NOMO-1 treated with DMSO at 0.1 percent for 48 hours (cell line): ENCODE results near the gene KCNJ6.
"Not testable (repeated sequence)": the region's sequence is repeated elsewhere in the genome, so short reads cannot be mapped to it uniquely, and the experiment has no call there.

Experiments
- DNase-seq: peaks from one replicate; lab custom pipeline; 2025; ENCODE audit not compliant: unreplicated experiment; lab: John Stamatoyannopoulos, UW

Gene KCNJ6

DNA sequence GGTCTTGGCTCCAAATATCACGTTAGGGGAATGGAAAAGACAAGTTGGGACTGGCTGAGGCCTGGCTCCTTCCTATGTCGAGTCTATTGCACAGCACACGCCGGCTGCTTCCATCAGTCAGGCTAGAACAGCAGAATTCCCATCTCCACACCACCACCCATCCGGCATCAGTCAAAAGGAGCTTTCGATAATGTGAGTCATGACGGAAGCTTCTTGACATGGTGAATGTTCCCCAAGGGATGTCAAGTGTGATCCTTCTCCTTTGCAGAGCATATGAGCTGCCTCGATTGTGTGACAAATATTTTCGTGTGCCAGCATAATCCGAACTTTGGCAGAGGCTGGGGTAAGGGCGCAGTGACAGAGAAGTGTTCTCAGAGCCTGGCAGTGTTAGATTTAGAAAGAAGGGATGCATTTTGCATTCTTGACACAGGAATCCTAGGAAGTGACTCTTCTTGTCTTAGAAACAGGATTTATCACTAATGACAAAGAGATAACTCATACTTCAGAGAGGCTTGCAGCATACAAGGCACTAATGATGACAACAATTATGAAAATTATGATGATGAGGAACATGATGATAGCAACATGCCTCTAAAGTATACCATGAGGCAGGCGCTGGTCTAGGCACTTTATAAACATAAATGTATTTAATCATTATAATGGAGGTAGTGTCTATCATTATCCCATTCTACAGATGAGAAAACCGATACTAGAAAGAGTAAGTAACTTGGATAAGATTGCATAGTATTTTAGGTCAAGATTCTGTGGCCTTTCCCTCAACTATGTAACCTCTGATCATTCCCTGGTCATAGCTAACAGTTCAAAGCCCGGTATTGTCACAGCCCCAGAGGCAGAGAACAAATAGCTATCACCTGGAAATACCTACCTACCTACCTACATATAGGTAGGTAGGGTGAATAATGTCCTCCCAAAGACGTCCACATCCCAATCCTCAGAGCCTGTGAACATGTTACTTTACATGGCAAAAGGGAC is 135.0 kb downstream of the KCNJ6 start:
- no peak for DNase-seq

DNA sequence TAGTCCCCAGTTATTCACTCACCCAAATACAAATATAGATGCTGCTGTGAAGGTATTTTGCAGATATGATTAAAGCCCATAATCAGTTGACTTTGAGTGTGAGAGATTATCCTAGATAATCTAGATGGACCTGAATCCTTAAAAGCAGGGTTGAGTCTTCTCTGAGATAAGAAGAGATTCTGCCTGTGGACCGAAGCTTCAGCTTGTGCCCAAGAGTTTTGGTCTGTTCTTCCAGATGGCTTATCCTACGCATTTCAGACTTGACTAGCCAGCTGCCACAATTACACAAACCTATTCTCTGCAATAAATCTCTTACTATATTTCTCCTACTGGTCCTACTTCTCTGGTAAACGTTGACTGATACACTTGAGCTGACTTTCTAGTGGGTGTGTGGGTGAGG is 145.1 kb downstream of the KCNJ6 start:
- DNase-seq = no peak

DNA sequence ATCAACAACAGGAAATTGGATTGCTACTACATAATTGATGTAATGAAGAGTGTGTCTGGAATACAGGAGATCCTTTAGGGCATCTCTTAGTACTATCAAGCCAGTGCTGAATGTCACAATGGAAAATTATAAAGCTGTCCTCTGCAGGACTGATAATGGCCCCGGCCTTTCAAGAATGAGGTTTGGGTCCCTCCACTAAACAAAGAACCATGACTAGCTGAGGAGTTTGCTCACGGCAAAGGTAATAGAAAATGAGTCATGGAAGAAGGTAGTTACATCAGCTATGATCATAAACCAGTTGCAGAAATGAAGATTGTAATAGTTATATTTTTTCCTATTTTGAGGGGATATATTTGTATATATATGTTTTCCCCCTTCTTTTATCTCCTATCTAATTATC is 145.8 kb downstream of the KCNJ6 start:
- DNase-seq = no peak

DNA sequence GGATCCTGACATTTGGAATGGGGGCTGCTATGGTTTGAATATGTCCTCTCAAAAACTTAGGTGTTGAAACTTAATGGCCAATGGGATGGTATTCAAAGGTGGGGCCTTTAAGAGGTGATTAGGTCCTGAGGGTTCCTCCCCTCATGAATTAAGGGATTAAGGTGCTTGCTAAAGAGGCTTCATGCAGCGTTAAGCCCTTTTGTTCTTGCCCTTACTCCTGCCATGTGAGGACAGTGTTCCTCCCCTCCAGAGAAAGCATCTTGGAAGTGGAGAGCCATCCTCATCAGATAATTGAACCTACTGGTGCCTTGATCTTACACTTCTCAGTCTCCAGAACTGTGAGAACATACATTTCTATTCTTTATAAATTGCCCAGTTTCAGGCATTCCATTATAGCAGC is 146.6 kb downstream of the KCNJ6 start:
- DNase-seq = no peak

DNA sequence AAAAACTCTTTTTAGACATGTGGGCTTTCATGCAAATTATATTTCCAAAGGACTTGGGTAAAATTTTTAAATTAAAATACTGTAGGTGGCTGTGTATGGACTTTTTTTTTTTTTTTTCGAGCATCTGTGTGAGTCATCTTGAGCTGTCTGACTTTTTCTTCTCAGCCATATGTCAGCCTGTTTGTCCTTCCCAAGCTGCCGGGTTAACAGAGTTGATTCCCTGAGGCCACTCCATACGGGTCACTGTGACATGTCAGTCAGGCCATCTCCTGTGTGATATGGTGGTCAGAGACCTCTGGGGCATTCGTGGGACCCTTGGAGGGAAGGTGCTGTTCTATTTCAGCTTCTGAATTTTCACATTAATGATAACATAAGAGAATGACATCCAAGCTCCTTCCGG is 148.3 kb downstream of the KCNJ6 start:
- no peak for DNase-seq

DNA sequence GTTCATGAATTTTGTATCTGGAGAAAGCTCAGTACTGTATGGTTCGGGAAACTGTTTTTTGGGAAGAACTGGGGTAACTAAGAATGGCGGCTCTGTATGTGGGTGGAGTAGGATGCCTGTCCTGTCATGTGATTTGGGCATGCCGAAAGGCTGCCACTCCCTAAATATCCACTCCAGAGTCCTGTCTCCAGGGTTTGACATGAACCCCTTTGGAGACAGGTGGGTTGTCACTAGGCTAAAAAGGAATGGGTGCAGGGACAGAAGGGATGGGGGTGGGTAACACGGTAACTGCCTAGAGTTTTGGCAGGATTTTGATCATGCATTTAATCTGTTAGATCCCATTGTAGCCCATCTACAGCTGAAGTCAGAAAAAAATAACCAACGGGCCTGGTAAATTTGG is 150.1 kb downstream of the KCNJ6 start:
- no peak for DNase-seq

DNA sequence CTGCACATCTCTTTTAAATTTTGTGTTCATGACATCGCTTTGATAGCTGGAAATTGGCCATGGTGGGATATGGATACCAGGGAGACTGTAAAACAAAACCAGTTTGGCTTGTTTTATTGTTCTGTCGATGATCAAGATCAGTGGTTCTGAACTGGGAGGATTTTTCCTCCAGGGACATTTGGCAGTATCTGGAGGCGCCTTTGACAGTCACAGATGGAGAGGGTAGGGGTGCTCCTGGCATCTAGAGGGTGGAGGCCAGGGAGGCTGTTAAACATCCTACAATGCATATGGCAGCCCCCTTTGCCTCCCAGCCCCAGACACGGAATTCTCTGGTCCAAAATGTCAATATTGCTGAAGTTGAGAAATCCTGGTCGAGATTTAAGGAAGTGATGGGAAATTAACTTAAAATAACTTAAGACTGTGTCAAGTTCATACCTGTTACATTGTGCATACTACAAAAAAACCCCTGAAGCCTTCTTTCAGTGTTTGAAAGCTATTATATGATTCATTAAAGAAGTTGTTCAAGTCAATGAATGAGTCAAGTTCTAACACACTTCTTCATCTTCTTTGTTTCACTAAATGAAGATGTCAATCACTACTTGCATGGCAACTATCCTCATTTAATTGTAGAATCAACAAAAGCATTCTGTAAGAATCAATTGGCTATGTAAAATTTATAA is 150.9 kb downstream of the KCNJ6 start:
- no peak for DNase-seq

DNA sequence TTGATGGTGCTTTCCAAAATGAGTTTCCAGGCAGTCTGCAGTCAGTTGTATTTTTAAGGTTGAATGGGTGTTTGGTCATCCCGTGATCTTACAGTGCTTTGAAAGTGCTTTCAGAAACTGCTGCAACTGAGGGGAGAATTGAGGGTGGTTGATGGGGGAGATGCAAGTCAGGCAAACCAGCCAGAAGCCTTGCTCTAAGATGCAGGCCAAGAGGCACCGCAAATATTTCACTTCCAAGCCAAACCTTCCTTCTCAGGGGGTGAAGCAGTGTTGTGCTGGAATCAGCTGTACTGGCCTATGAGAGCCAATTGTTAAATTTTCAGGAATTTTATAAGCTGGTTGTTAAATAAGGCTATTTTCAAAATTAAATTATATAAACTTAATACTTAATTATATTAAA is 151.6 kb downstream of the KCNJ6 start:
- DNase-seq = no peak

DNA sequence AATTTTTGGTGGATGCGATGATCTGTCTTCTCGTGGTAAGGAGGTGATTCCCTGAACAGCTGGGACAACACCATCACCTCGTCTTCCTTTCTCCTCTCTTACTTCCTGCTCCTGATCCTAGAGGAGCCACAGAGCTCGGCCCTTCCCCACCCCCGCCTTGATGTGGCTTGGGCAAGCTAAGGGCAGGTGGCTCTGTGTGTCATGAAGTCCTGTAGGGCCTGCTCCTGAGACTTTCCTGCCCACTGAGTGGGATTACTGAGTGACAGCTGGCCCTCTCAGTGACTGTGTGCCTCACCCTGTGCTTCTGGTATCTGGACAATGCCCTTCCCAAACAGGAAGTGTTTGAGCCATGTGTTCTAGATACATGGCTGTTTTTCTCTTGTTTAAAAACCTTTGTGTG is 153.0 kb downstream of the KCNJ6 start:
- DNase-seq = no peak

DNA sequence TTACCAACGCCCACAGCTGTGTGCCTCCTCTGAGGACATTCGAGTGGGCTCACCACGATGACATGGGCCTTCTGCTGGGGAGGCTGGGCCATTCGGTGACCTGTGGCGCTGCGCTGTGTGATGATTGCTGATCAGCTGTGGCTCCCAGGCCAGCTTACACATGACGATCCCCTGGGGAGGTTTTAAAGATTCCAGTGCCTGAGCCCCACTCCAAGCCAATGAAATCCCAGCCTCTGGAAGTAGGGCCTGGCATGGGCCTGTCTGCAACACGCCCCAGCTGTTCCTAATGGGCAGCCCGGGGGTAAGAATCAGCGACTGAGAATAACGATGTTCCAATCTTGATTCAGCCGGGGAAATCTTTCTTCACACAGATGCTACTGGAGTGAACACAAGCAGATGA is 153.7 kb downstream of the KCNJ6 start:
- DNase-seq = no peak

DNA sequence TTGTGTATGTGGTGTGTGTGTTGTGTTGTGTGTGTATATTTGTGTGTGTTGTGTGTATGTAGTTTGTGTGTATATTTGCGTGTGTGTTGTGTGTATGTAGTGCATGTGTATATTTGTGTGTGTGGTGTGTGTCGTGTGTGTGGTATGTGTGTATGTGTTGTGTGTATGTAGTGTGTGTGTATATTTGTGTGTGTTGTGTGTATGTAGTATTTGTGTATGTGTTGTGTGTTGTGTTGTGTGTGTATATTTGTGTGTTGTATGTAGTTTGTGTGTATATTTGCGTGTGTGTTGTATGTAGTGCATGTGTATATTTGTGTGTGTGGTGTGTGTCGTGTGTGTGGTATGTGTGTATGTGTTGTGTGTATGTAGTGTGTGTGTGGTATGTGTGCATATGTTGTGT is 154.9 kb downstream of the KCNJ6 start:
- DNase-seq = not testable (repeated sequence)

DNA sequence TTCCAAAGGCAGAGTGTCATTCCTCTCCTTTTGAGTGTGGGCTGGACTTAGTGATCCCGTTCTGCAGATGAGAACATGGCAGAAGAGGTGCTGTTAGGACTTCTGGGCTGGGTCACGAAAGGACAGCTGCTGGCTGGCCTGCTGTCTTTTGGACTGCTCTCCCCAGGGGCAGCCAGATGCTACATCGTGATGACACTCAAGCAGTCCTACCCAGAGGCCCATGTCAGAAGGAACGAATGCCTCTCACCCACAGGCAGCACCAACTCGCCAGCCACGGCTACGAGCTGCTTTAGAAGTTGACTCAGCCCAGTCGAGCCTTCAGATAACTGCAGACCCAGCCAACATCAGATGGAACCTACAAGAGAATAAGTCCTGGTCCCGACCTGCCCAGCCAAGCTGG is 156.5 kb downstream of the KCNJ6 start:
- no peak for DNase-seq

DNA sequence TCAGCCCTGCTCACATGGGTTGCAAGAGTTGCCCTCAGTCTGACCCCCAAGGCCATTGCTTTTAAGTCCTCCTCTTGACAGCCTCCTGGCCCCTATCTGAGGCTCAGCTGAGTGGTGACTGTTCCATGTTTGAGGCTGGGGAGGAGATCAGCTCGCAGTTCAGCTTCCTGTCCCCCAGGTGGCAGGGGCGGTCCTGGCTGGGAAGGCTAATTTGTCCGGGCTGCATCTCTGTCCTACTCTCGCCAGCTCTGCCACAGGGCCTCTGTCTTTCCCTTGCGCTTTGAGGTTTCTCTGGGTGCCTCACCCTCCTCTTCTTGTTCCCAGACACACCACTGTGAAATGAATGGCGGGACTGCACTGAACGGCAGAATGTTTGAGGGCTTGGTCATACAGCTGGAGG is 157.3 kb downstream of the KCNJ6 start:
- peak; percentile 58 for DNase-seq

DNA sequence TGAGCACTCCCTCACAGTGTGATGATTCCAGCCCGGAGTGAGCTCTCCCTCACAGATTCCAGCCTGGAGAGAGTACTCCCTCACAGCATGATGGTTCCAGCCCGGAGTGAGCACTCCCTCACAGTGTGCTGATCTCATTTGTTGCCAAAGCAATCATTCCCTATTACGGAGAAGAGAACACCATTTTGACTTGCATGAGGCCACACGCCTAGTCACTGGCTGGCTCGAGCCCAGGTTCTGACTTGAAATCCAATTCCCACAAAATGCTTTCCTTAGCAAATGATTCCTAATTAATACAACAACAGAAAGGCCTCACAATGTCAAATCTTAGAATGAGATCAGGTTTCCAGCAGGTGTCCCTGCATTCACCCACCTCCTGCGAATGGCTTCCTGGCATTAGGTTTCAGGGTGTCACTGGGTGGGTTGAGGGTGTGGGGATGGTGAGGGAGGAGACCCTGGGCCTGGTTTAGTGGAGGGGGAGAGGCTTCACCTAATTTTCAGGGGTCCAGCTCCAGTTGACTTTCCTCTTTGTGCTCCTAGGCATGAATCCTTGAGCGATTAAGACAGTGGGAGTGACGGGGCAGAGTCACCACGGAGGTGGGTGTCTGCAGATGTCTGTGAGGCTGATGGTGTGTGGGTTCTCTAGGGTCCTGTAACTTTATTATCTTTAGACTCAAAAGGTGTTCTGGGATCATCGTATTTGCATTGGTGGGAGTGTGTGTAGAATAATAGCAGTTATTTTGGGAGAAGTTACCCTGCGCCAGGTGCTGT is 158.5 kb downstream of the KCNJ6 start:
- no peak for DNase-seq

DNA sequence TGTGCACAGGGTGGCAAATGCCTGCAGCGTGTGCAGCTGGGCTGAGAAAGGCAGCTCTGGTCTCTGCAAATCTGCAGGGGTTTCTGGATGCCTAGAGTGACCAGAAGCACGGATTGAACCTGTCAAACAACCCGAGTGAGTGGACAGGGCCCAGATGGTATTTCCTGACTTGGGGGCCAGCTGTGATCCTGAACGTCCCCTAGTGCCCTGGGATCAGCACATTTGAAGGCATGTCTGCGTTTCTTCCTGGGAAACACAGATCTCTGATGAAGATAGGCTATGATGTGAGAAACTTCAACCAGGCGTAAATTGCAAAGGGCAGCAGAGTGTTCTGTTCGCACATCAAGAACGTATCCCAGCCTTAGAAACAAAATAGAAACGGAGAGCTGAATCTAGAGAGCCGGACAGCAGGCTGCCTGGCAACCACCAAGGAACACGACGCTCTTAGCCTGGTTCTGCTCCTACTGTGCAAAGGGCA is 163.1 kb downstream of the KCNJ6 start:
- no peak for DNase-seq

DNA sequence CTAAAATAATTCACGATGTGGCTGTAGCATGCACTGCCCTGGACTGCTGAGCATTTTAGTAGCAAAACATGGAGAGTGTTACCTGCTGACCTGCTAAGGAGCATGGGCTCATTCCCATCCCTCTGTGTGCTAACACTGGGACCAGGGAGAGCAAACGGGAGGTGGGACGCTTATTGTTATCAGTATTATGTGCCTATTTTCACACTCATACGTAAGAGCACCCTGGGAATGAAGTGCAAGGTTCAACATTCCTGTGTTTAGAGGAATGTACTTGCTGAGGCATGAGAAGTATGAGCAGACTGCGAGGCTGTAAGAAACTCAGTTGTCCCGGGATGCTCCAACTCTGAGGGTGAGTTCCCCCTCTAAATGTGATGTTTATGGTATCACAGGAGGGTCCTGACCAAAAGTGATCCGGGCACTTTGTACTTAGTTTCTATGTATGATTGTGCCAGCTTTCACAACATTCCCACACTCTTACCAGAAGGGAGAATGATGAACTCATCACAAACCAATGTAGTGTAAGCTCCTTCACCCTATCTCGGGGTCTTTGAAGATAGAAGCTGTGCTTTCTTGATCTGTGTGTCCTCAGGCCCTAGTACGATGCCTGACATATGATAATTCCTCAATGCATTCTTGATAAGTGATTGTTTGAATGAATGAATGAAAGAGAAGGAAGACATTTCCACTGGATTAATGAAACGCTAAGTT is 164.8 kb downstream of the KCNJ6 start:
- no peak for DNase-seq

DNA sequence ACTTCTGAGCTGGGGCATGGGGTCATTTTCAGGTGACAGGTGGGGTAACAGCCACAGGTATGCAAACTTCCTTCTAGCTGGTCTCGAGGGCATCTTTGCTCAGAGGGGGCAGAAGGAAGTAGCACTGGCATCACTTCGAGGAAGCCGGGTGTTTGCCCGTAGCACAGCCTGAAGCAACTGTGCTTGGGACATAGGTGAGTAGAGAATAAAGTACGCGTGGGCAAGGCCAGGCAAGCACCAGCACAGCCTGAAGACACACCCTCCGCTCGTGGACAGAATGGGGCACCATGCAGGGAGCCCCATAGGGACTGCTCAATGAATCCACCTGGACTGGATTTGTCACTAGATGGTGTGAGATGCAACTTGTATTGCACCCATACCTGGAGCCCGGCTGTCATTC is 167.1 kb downstream of the KCNJ6 start:
- DNase-seq = no peak

DNA sequence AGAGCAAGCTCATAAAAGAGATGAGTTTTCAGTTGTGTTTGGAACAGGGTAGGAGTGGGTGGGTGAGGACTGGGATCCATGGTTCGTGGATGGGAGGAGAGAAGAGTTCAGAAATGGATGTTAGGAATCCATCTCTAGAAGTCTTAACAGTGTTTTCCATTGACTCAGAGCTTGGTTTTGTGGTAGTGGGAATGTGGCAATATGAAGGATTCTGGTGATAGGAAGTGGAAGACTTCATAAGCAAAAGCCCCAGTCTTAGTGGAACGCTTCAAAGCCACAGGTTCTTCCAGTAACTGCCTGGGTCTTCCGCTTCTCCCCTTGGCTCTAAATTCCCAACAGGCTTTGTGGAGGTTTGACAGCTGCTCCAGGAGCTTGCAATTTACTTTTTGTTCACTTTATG is 167.9 kb downstream of the KCNJ6 start:
- no peak for DNase-seq

DNA sequence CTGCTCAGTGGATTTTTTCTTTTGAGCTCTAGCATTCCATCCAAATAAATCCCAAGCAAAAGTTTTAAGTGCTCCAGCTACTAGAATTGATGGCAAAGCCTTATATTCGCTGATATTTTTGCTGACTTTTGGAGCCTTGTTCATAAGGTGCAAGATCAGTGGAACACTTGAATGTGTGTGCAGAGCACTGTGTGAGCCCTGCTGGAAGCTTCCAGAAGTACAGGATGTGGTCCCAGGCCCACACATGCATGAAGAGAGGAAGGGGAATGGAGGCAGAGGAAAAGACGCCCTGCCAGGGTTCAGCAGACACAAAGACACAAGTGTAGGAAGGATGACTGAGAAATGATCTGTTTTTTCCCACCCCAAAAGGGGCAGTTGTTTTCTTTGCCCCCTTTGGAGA is 169.4 kb downstream of the KCNJ6 start:
- no peak for DNase-seq

DNA sequence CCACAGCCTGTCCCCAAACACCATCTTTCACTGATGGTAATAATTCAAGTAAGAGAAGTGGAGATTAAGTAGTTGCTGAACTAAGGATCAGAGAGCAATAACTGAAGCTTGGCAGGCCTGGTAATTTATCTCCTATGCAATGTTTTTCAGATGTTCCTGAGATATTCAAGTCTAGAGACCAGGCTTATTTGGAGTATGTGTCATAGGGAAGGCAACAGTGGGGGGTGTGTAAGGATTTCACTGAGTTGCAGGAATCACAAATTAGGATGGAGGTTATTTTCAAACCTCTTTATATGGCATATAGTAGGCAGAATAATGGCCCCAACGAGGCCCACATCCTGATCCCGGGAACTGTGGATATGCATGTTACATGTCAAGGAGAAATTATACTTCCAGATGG is 171.7 kb downstream of the KCNJ6 start:
- DNase-seq = no peak

DNA sequence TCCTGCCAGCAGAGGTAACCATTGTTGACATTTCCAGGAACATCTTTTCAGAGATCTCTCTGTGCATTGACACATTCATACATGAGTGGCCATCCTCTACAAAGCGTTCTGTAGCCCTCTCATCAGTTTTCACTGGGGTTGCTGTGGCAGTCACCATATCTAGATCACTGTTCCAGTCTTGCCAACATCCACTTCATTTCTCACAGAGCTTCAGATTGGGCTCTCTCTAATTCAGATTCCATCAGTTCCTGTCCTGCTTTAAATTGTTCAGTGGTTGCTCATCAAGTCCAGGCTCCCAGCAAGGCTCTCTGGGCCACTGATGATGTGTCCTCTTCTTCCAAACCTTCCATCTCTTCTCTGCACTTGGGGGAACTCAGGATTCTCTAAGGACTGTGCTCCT is 173.7 kb downstream of the KCNJ6 start:
- DNase-seq = no peak
